ENCODE results near the gene ISYNA1. TPM values are rescaled to one million over a fixed set of nuclear protein-coding genes. Genes with fewer than 3 reads are reported as not detected.
A peak's percentile ranks its signal among the peaks of the same experiment; 100 is the strongest.

The ISYNA1 gene
- total and polyA plus RNA-seq, 2 of the 13 experiments (the other 11 are each of a cell fraction or from before 2014, with no cell fraction given), result 29.6 to 48.5 TPM

GRCh38 chr19:18388100-18388959, 49.6 kb downstream of the ISYNA1 start (continued):
- TF ChIP-seq ATF6 (CRISPR knock-in tag; conservative IDR thresholded peaks at IDR 0.05) (no peak), ETV6 (CRISPR knock-in tag; conservative IDR thresholded peaks at IDR 0.05) (no peak), GTF2F1 (IDR thresholded peaks at IDR 0.05; ENCODE audit: low read length) (no peak), KAT2B (IDR thresholded peaks at IDR 0.05; ENCODE audit: borderline replicate concordance, low read depth, low read length) (no peak), PBX3 (CRISPR knock-in tag; IDR thresholded peaks at IDR 0.05; ENCODE audit: borderline replicate concordance) (peak; percentile 58; the same call in 1 of the 2 replicates), ATF2 (CRISPR knock-in tag; IDR thresholded peaks at IDR 0.05) (no peak; the same call in 1 of the 2 replicates), MTA1 (CRISPR knock-in tag; IDR thresholded peaks at IDR 0.05; ENCODE audit: borderline replicate concordance) (peak; percentile 90), ZBTB10 (CRISPR knock-in tag; IDR thresholded peaks at IDR 0.05; ENCODE audit: borderline replicate concordance) (peak; percentile 86; the same call in 1 of the 2 replicates), SMC3 (IDR thresholded peaks at IDR 0.05; ENCODE audit: low read length) (no peak; the same call in 1 of the 2 replicates), HOXA7 (CRISPR knock-in tag; IDR thresholded peaks at IDR 0.05) (peak; percentile 53; the same call in 1 of the 2 replicates), MTF2 (CRISPR knock-in tag; IDR thresholded peaks at IDR 0.05; ENCODE audit: borderline replicate concordance) (no peak), BCL6 (CRISPR knock-in tag; IDR thresholded peaks at IDR 0.05) (peak; percentile 52; the same call in 1 of the 2 replicates), ZNF414 (CRISPR knock-in tag; IDR thresholded peaks at IDR 0.05) (peak; percentile 54; the same call in 1 of the 2 replicates), E2F5 (CRISPR knock-in tag; conservative IDR thresholded peaks at IDR 0.05) (peak; percentile 38; the same call in 1 of the 2 replicates), IRF2 (CRISPR knock-in tag; IDR thresholded peaks at IDR 0.05) (no peak; the same call in 1 of the 2 replicates), TRAFD1 (CRISPR knock-in tag; IDR thresholded peaks at IDR 0.05; ENCODE audit: borderline replicate concordance) (no peak), NFIC (IDR thresholded peaks at IDR 0.05; ENCODE audit: low read length) (no peak)
